DND-41 (cell line): ENCODE results near the gene DENND1A.

Experiments used
- CTCF ChIP-seq: IDR thresholded peaks from 2 replicates; pipeline ENCODE4 v1.5.1; 2012; ENCODE audit warnings: borderline replicate concordance, low read length, moderate library complexity, mild to moderate bottlenecking; ENCODE audit not compliant: poor library complexity, severe bottlenecking; ENCODE audit errors: extremely low read depth
- EZH2 ChIP-seq: IDR thresholded peaks from 3 replicates; pipeline ENCODE4 v1.6.1; 2012; ENCODE audit warnings: borderline replicate concordance, low read depth, mild to moderate bottlenecking, moderate library complexity, low read length, inconsistent platforms; ENCODE audit not compliant: severe bottlenecking

GRCh38 chr9:123887837-123888236, 42.1 kb downstream of the DENND1A start:
- TF ChIP-seq CTCF (no peak), EZH2 (no peak)
